NCI-H2227 (cell line): ENCODE results near the gene PAQR7.

Experiments
- DNase-seq: peaks from one replicate; lab custom pipeline; 2025; ENCODE audit not compliant: unreplicated experiment; lab: John Stamatoyannopoulos, UW

Gene PAQR7

GRCh38 chr1:25874635-25875153 is 814 bp downstream of the PAQR7 start:
- DNase-seq: no peak

- DNase-seq: no peak
These were observed 1.3 kb downstream of the PAQR7 start for GRCh38 chr1:25874209-25874608.

GRCh38 chr1:25873120-25873519 is 2.4 kb downstream of the PAQR7 start:
- DNase-seq: no peak

GRCh38 chr1:25872713-25873112 is 2.8 kb downstream of the PAQR7 start:
- no peak for DNase-seq

- DNase-seq: no peak
These were observed 3.6 kb downstream of the PAQR7 start for GRCh38 chr1:25871704-25872494.

- DNase-seq: no peak
These were observed 4.3 kb downstream of the PAQR7 start for GRCh38 chr1:25871086-25871703.

- DNase-seq: no peak
These were observed 4.9 kb downstream of the PAQR7 start for GRCh38 chr1:25870614-25871013.

GRCh38 chr1:25869909-25870606 is 5.5 kb downstream of the PAQR7 start:
- no peak for DNase-seq

- no peak for DNase-seq
These were observed 8.1 kb downstream of the PAQR7 start for GRCh38 chr1:25867210-25867991.

GRCh38 chr1:25866288-25866687 is 9.2 kb downstream of the PAQR7 start:
- DNase-seq: no peak

- DNase-seq: no peak
These were observed 11.1 kb downstream of the PAQR7 start for GRCh38 chr1:25864434-25864833.

- DNase-seq: no peak
These were observed 11.8 kb downstream of the PAQR7 start for GRCh38 chr1:25863486-25864262.

- no peak for DNase-seq
These were observed 12.6 kb downstream of the PAQR7 start for GRCh38 chr1:25862785-25863485.

GRCh38 chr1:25861316-25862286 is 13.9 kb downstream of the PAQR7 start:
- no peak for DNase-seq

- DNase-seq: peak; percentile 94
These were observed 16.4 kb downstream of the PAQR7 start, which contains the start of gene AUNIP for GRCh38 chr1:25858906-25859789. Gene AUNIP (minus strand): TSS chr1:25859457. CDS start chr1:25859357, 100 bp downstream.

GRCh38 chr1:25858494-25858893 is 17.0 kb downstream of the PAQR7 start:
- no peak for DNase-seq

- no peak for DNase-seq
These were observed 18.7 kb downstream of the PAQR7 start for GRCh38 chr1:25856856-25857255.
